Suprapubic skin (tissue), 4 donors: ENCODE measurements around the gene LOXHD1. TPM values are rescaled to one million over a fixed set of nuclear protein-coding genes. Genes with fewer than 3 reads are reported as not detected.

Experiments used
- DNase-seq, 2 donors: peaks; one replicate each; pipeline ENCODE4 v3.0.0-alpha.2; 2019; ENCODE audit warnings: low spot score in 2 of 2
- H3K27ac ChIP-seq: fragments of 200-600 bp; sonication (generic); one replicate; pipeline ENCODE4 v1.5.1; 2019
- H3K27me3 ChIP-seq: fragments of 200-600 bp; sonication (generic); one replicate; pipeline ENCODE4 v1.5.1; 2019
- H3K36me3 ChIP-seq: fragments of 200-600 bp; sonication (generic); one replicate; pipeline ENCODE4 v1.5.1; 2019
- H3K4me1 ChIP-seq: fragments of 200-600 bp; sonication (generic); one replicate; pipeline ENCODE4 v1.5.1; 2019
- H3K4me3 ChIP-seq: fragments of 200-600 bp; sonication (generic); one replicate; pipeline ENCODE4 v1.5.1; 2019; ENCODE audit warnings: mild to moderate bottlenecking
- H3K9me3 ChIP-seq: fragments of 200-600 bp; sonication (generic); one replicate; pipeline ENCODE4 v1.5.1; 2019
- CTCF ChIP-seq, 2 donors: fragments of 200-600 bp in 1 of 2; fragments of 450-650 bp in 1 of 2; sonication (generic) in 1 of 2; IDR thresholded peaks; one replicate each; pipeline ENCODE4 v1.5.1; 2016 to 2019; ENCODE audit warnings: antibody characterized with exemption in 2 of 2, mild to moderate bottlenecking in 1 of 2, moderate library complexity in 1 of 2
- EP300 ChIP-seq: sonication (generic); formaldehyde crosslinking; IDR thresholded peaks from one replicate; pipeline ENCODE4 v1.6.1; 2017; ENCODE audit warnings: antibody characterized with exemption
- POLR2A ChIP-seq, 2 donors: fragments of 450-650 bp; IDR thresholded peaks; one replicate each; pipeline ENCODE4 v1.6.1; 2017; ENCODE audit warnings: antibody characterized with exemption in 2 of 2, mild to moderate bottlenecking in 2 of 2, moderate library complexity in 2 of 2
- POLR2AphosphoS5 ChIP-seq, 3 donors: sonication (generic); formaldehyde crosslinking; IDR thresholded peaks; one replicate each; pipeline ENCODE4 v1.6.1; 2017; ENCODE audit warnings: antibody characterized with exemption in 3 of 3
- WGBS: methylation state at CpG from one replicate; pipeline ENCODE4 v1.1.5; 2018; 5-methylcytosine and 5-hydroxymethylcytosine counted together
- total RNA-seq, 4 donors: library from RNA; depleted of rRNA; stranded (reverse); fragments of >200 nt; gene quantifications; one replicate each; pipeline ENCODE4 v1.1.0, GENCODE V29; 2016

The LOXHD1 gene
- total RNA-seq, 4 donors from 2014 or later, result 0.16 to 0.30 (median 0.18) TPM; not detected in 1

GRCh38 chr18:46474487-46475389 is 182.3 kb downstream of the LOXHD1 start:
- no peak overlapping the region for H3K27ac ChIP-seq
- H3K9me3 ChIP-seq, result no peaks in the 10 kb centered on the region
- peak in 1 of 2 donors; percentile 38 for DNase-seq
- no peaks in the 10 kb centered on the region for H3K36me3 ChIP-seq
- no peaks in the 10 kb centered on the region for H3K4me1 ChIP-seq
- H3K27me3 ChIP-seq, result no peaks in the 10 kb centered on the region
- WGBS, result 74% methylated on average over 12 of the region's 14 CpGs
- no peak for TF ChIP-seq POLR2A (IDR thresholded peaks at IDR 0.05)
- no peak for TF ChIP-seq CTCF (IDR thresholded peaks at IDR 0.05)
- no peak for TF ChIP-seq EP300
- TF ChIP-seq POLR2AphosphoS5 (IDR thresholded peaks at IDR 0.05), result no peak
- no peak overlapping the region for H3K4me3 ChIP-seq

GRCh38 chr18:46471809-46472498 is 185.1 kb downstream of the LOXHD1 start:
- no peaks in the 10 kb centered on the region for H3K27me3 ChIP-seq
- peak in 1 of 2 donors; percentile 9 for DNase-seq
- 93% methylated on average over 3 of the region's 3 CpGs for WGBS
- no peaks in the 10 kb centered on the region for H3K9me3 ChIP-seq
- no peaks in the 10 kb centered on the region for H3K36me3 ChIP-seq
- no peak overlapping the region for H3K27ac ChIP-seq
- no peak for TF ChIP-seq POLR2AphosphoS5 (IDR thresholded peaks at IDR 0.05)
- TF ChIP-seq POLR2A (IDR thresholded peaks at IDR 0.05), result no peak
- no peak for TF ChIP-seq EP300
- TF ChIP-seq CTCF (IDR thresholded peaks at IDR 0.05), result no peak
- H3K4me3 ChIP-seq, result no peak overlapping the region
- H3K4me1 ChIP-seq, result no peaks in the 10 kb centered on the region

- H3K4me1 ChIP-seq, result no peaks in the 10 kb centered on the region
- H3K4me3 ChIP-seq, result no peak overlapping the region
- 94% methylated on average over 3 of the region's 3 CpGs for WGBS
- H3K36me3 ChIP-seq, result no peaks in the 10 kb centered on the region
- H3K27me3 ChIP-seq, result no peaks in the 10 kb centered on the region
- H3K27ac ChIP-seq, result no peak overlapping the region
- H3K9me3 ChIP-seq, result no peaks in the 10 kb centered on the region
- peak in 1 of 2 donors; percentile 14 for DNase-seq
- no peak for TF ChIP-seq POLR2AphosphoS5 (IDR thresholded peaks at IDR 0.05)
- TF ChIP-seq POLR2A (IDR thresholded peaks at IDR 0.05), result no peak
- no peak for TF ChIP-seq CTCF (IDR thresholded peaks at IDR 0.05)
- no peak for TF ChIP-seq EP300
These were observed 186.3 kb downstream of the LOXHD1 start for GRCh38 chr18:46470714-46471113.

GRCh38 chr18:46469186-46469915 is 187.7 kb downstream of the LOXHD1 start:
- no peak for DNase-seq
- Histone ChIP-seq H3K4me3 (no peak overlapping the region), H3K27ac (no peak overlapping the region), H3K9me3 (no peaks in the 10 kb centered on the region), H3K36me3 (no peaks in the 10 kb centered on the region), H3K27me3 (no peaks in the 10 kb centered on the region), H3K4me1 (no peaks in the 10 kb centered on the region)
- TF ChIP-seq POLR2A (IDR thresholded peaks at IDR 0.05) (no peak), POLR2AphosphoS5 (IDR thresholded peaks at IDR 0.05) (no peak), EP300 (no peak)
- WGBS, result 60% methylated on average over 3 of the region's 3 CpGs

GRCh38 chr18:46468426-46469180 is 188.4 kb downstream of the LOXHD1 start:
- no peaks in the 10 kb centered on the region for H3K4me1 ChIP-seq
- TF ChIP-seq POLR2AphosphoS5 (IDR thresholded peaks at IDR 0.05) (no peak), EP300 (no peak), CTCF (IDR thresholded peaks at IDR 0.05) (no peak), POLR2A (IDR thresholded peaks at IDR 0.05) (no peak)
- no peaks in the 10 kb centered on the region for H3K27me3 ChIP-seq
- DNase-seq, result peak in 1 of 2 donors; percentile 41
- H3K27ac ChIP-seq, result no peak overlapping the region
- no peaks in the 10 kb centered on the region for H3K9me3 ChIP-seq
- no peak overlapping the region for H3K4me3 ChIP-seq
- H3K36me3 ChIP-seq, result no peaks in the 10 kb centered on the region
- 67% methylated on average over 10 of the region's 11 CpGs for WGBS
